HepG2 (cell line): ENCODE measurements around the gene MAPK12. TPM values are rescaled to one million over a fixed set of nuclear protein-coding genes. Genes with fewer than 3 reads are reported as not detected.

Experiments
- BHLHE40 ChIP-seq: IDR thresholded peaks from 2 replicates; pipeline ENCODE4 v1.6.1; 2011; ENCODE audit warnings: low read length, improper control_type of control experiment
- BORCS8-MEF2B ChIP-seq: sonication (generic); formaldehyde crosslinking; IDR thresholded peaks from 2 replicates; pipeline ENCODE4 v1.8.0; 2022; ENCODE audit warnings: mild to moderate bottlenecking, missing genetic modification reagents
- LCORL ChIP-seq, 2 experiments: fragments of 450-650 bp in 1 of 2; sonication (generic) in 1 of 2; formaldehyde crosslinking in 1 of 2; IDR thresholded peaks; 2 replicates each; pipeline versions ENCODE4 v1.5.0 to v1.6.1; 2017 to 2020; ENCODE audit warnings: antibody characterized with exemption in 1 of 2, missing genetic modification reagents in 1 of 2
- MAZ ChIP-seq, 2 experiments: sonication (generic) in 1 of 2; formaldehyde crosslinking in 1 of 2; IDR thresholded peaks; 2 replicates each; pipeline versions ENCODE4 v1.5.0 to v1.6.1; 2012 to 2020; ENCODE audit warnings: low read depth in 2 of 2, mild to moderate bottlenecking in 2 of 2, borderline replicate concordance in 1 of 2, improper control_type of control experiment in 1 of 2, low read length in 1 of 2, missing genetic modification reagents in 1 of 2, moderate library complexity in 1 of 2
- SMARCE1 ChIP-seq: fragments of 450-650 bp; IDR thresholded peaks from 2 replicates; pipeline ENCODE4 v1.6.1; 2017; ENCODE audit warnings: borderline replicate concordance
- SPEN ChIP-seq: sonication (generic); formaldehyde crosslinking; IDR thresholded peaks from 2 replicates; pipeline ENCODE4 v1.5.1; 2020; ENCODE audit warnings: low read depth, mild to moderate bottlenecking, missing genetic modification reagents
- SRY ChIP-seq: sonication (generic); formaldehyde crosslinking; IDR thresholded peaks from 2 replicates; pipeline ENCODE4 v1.8.0; 2022; ENCODE audit warnings: mild to moderate bottlenecking, missing genetic modification reagents
- TGIF2 ChIP-seq: IDR thresholded peaks from 2 replicates; pipeline ENCODE4 v1.6.1; 2016; ENCODE audit warnings: control low read depth, missing compliant biosample characterization
- ZBED4 ChIP-seq: sonication (generic); formaldehyde crosslinking; IDR thresholded peaks from 2 replicates; pipeline ENCODE4 v1.4.0; 2020; ENCODE audit warnings: missing genetic modification reagents, borderline replicate concordance
- ZBTB10 ChIP-seq: sonication (generic); formaldehyde crosslinking; IDR thresholded peaks from 2 replicates; pipeline ENCODE4 v1.4.0; 2020; ENCODE audit warnings: missing genetic modification reagents, borderline replicate concordance
- ZFP82 ChIP-seq: sonication (generic); formaldehyde crosslinking; IDR thresholded peaks from 2 replicates; pipeline ENCODE4 v1.5.1; 2020; ENCODE audit warnings: mild to moderate bottlenecking, missing genetic modification reagents, borderline replicate concordance
- ZMYM4 ChIP-seq: sonication (generic); formaldehyde crosslinking; IDR thresholded peaks from 2 replicates; pipeline ENCODE4 v1.8.1; 2023; ENCODE audit warnings: mild to moderate bottlenecking, missing genetic modification reagents
- ZNF235 ChIP-seq: sonication (generic); formaldehyde crosslinking; IDR thresholded peaks from 2 replicates; pipeline ENCODE4 v1.8.1; 2023; ENCODE audit warnings: mild to moderate bottlenecking, missing genetic modification reagents, borderline replicate concordance
- ZNF251 ChIP-seq: sonication (generic); formaldehyde crosslinking; IDR thresholded peaks from 2 replicates; pipeline ENCODE4 v1.9.0; 2021; ENCODE audit warnings: mild to moderate bottlenecking, missing genetic modification reagents
- ZNF431 ChIP-seq: sonication (generic); formaldehyde crosslinking; IDR thresholded peaks from 2 replicates; pipeline ENCODE4 v1.9.0; 2022; ENCODE audit warnings: missing genetic modification reagents, low read depth, mild to moderate bottlenecking, borderline replicate concordance
- ZNF577 ChIP-seq: sonication (generic); formaldehyde crosslinking; IDR thresholded peaks from 2 replicates; pipeline ENCODE4 v1.4.0; 2020; ENCODE audit warnings: mild to moderate bottlenecking, low read depth, missing genetic modification reagents, borderline replicate concordance
- ZNF747 ChIP-seq: sonication (generic); formaldehyde crosslinking; IDR thresholded peaks from 2 replicates; pipeline ENCODE4 v1.8.1; 2023; ENCODE audit warnings: missing genetic modification reagents, mild to moderate bottlenecking, borderline replicate concordance
- polyA plus RNA-seq, 8 experiments: library from polyadenylated mRNA; depleted of rRNA in 3 of 8; stranded (reverse) in 7 of 8; unstranded in 1 of 8; fragments of >200 nt; fragmentation: Illumina TruSeq in 4 of 8; extraction: Trizol in 4 of 8; gene quantifications; 2 replicates each; pipeline versions ENCODE4 v1.2.1 to v1.2.3, GENCODE V29; 2011 to 2016; ENCODE audit warnings: low read depth in 4 of 8, missing spikeins in 1 of 8, mixed read lengths in 1 of 8; ENCODE audit not compliant: insufficient read depth in 1 of 8
- total RNA-seq, 5 experiments: library from RNA; depleted of rRNA; stranded (reverse); fragments of >200 nt; fragmentation: Illumina TruSeq; extraction: Trizol; gene quantifications; 2 replicates each; pipeline ENCODE4 v1.2.3, GENCODE V29; 2016; ENCODE audit warnings: low read depth in 1 of 5
- TF ChIP-seq, protein P1 (sequence below): sonication (generic); formaldehyde crosslinking; conservative IDR thresholded peaks from 2 replicates; pipeline ENCODE4 v1.5.0; 2020; ENCODE audit warnings: missing genetic modification reagents
- TF ChIP-seq, protein P2 (sequence below): IDR thresholded peaks from 2 replicates; pipeline ENCODE4 v1.6.1; 2016; ENCODE audit warnings: low read depth, borderline replicate concordance

Gene MAPK12
- total and polyA plus RNA-seq, 2 of the 13 experiments (the other 11 are each of a cell fraction or from before 2014, with no cell fraction given) = 22.2 to 23.3 TPM

GRCh38 chr22:50260801-50261614 lies 475 bp downstream of the MAPK12 start (continued):
- TF ChIP-seq ZFP82 (CRISPR knock-in tag) (no peak), SMARCE1 (no peak), ZNF251 (CRISPR knock-in tag) (no peak), ZNF747 (no peak), ZMYM4 (CRISPR knock-in tag) (peak; percentile 25; the same call in 1 of the 2 replicates), SRY (CRISPR knock-in tag) (0 out of 2 replicates have a peak, but pooled peaks have one; percentile 34), TGIF2 (CRISPR knock-in tag) (no peak), LCORL (IDR thresholded peaks at IDR 0.05) (no peak), LCORL (CRISPR knock-in tag; IDR thresholded peaks at IDR 0.05) (0 out of 2 replicates have a peak, but pooled peaks have one; percentile 20), BHLHE40 (0 out of 2 replicates have a peak, but pooled peaks have one; percentile 17), ZNF431 (0 out of 2 replicates have a peak, but pooled peaks have one; percentile 31), ZNF235 (CRISPR knock-in tag) (no peak), ZBED4 (CRISPR knock-in tag) (no peak), SPEN (CRISPR knock-in tag) (0 out of 2 replicates have a peak, but pooled peaks have one; percentile 34), MAZ (IDR thresholded peaks at IDR 0.05; ENCODE audit: borderline replicate concordance, low read depth, low read length) (no peak), MAZ (CRISPR knock-in tag; IDR thresholded peaks at IDR 0.05; ENCODE audit: low read depth) (peak; percentile 41; the same call in 1 of the 2 replicates), ZBTB10 (CRISPR knock-in tag) (0 out of 2 replicates have a peak, but pooled peaks have one; percentile 23), BORCS8-MEF2B (CRISPR knock-in tag) (0 out of 2 replicates have a peak, but pooled peaks have one; percentile 38), ZNF577 (no peak)
- TF ChIP-seq, protein P1, sequence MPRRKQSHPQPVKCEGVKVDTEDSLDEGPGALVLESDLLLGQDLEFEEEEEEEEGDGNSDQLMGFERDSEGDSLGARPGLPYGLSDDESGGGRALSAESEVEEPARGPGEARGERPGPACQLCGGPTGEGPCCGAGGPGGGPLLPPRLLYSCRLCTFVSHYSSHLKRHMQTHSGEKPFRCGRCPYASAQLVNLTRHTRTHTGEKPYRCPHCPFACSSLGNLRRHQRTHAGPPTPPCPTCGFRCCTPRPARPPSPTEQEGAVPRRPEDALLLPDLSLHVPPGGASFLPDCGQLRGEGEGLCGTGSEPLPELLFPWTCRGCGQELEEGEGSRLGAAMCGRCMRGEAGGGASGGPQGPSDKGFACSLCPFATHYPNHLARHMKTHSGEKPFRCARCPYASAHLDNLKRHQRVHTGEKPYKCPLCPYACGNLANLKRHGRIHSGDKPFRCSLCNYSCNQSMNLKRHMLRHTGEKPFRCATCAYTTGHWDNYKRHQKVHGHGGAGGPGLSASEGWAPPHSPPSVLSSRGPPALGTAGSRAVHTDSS (CRISPR knock-in tag) = no peak
- TF ChIP-seq, protein P2, sequence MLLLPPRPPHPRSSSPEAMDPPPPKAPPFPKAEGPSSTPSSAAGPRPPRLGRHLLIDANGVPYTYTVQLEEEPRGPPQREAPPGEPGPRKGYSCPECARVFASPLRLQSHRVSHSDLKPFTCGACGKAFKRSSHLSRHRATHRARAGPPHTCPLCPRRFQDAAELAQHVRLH (CRISPR knock-in tag) = no peak
